K562 (cell line): ENCODE data around the gene BRSK1. TPM values are rescaled to one million over a fixed set of nuclear protein-coding genes. Genes with fewer than 3 reads are reported as not detected.

ENCODE experiments used
- EP400 ChIP-seq: fragments of 450-650 bp; IDR thresholded peaks from 2 replicates; pipeline ENCODE4 v1.6.1; 2017; ENCODE audit warnings: antibody characterized with exemption, mild to moderate bottlenecking, moderate library complexity
- EZH2 ChIP-seq: IDR thresholded peaks from 2 replicates; pipeline ENCODE4 v1.6.1; 2012; ENCODE audit warnings: low read depth, mild to moderate bottlenecking, inconsistent platforms, low read length, borderline replicate concordance
- FOXP1 ChIP-seq: sonication (generic); formaldehyde crosslinking; IDR thresholded peaks from 2 replicates; pipeline ENCODE4 v1.8.0; 2022; ENCODE audit warnings: mild to moderate bottlenecking, missing genetic modification reagents
- HBP1 ChIP-seq: fragments of 450-650 bp; formaldehyde crosslinking; IDR thresholded peaks from 2 replicates; pipeline ENCODE4 v1.4.0; 2022; ENCODE audit warnings: missing genetic modification characterization
- HNRNPUL1 ChIP-seq: fragments of 200-400 bp; formaldehyde crosslinking; IDR thresholded peaks from 2 replicates; pipeline ENCODE4 v1.6.1; 2017; ENCODE audit warnings: low read length
- KLF1 ChIP-seq: fragments of 450-650 bp; IDR thresholded peaks from 2 replicates; pipeline ENCODE4 v1.6.1; 2016; ENCODE audit warnings: missing genetic modification characterization, missing compliant biosample characterization
- MAZ ChIP-seq, 2 experiments: fragments of 450-650 bp in 1 of 2; sonication (generic) in 1 of 2; formaldehyde crosslinking; IDR thresholded peaks in 1 of 2; conservative IDR thresholded peaks in 1 of 2; 2 replicates each; pipeline versions ENCODE4 v1.4.0 to v1.5.0; 2020; ENCODE audit warnings: mild to moderate bottlenecking in 1 of 2, missing genetic modification reagents in 1 of 2
- NCOR1 ChIP-seq: fragments of 450-650 bp; IDR thresholded peaks from 2 replicates; pipeline ENCODE4 v1.6.1; 2016; ENCODE audit warnings: mild to moderate bottlenecking, moderate library complexity
- NFE2L1 ChIP-seq: fragments of 450-650 bp; IDR thresholded peaks from 2 replicates; pipeline ENCODE4 v1.6.1; 2016; ENCODE audit warnings: missing genetic modification characterization, low read depth, mild to moderate bottlenecking, missing compliant biosample characterization, moderate library complexity, borderline replicate concordance
- NFRKB ChIP-seq: fragments of 450-650 bp; IDR thresholded peaks from 2 replicates; pipeline ENCODE4 v1.6.1; 2016; ENCODE audit warnings: low read depth
- PHF20 ChIP-seq: fragments of 450-650 bp; IDR thresholded peaks from 2 replicates; pipeline ENCODE4 v1.6.1; 2018; ENCODE audit not compliant: partially characterized antibody
- RBM25 ChIP-seq: fragments of 200-400 bp; formaldehyde crosslinking; IDR thresholded peaks from 2 replicates; pipeline ENCODE4 v1.6.1; 2018; ENCODE audit warnings: low read length, low read depth, moderate library complexity; ENCODE audit not compliant: severe bottlenecking
- SAP30 ChIP-seq: fragments of 200-600 bp; sonication (generic); IDR thresholded peaks from 2 replicates; pipeline ENCODE4 v1.6.1; 2012; ENCODE audit warnings: borderline replicate concordance, low read depth, mild to moderate bottlenecking, moderate library complexity, low read length, control low read depth, inconsistent platforms; ENCODE audit not compliant: insufficient read depth, poor library complexity, severe bottlenecking
- SMAD4 ChIP-seq: fragments of 250-450 bp; sonication (Bioruptor Pico); conservative IDR thresholded peaks from 2 replicates; pipeline ENCODE4 v1.8.0; 2021; ENCODE audit warnings: inconsistent platforms, mild to moderate bottlenecking, moderate library complexity
- SMARCC2 ChIP-seq: fragments of 450-650 bp; IDR thresholded peaks from 2 replicates; pipeline ENCODE4 v1.6.1; 2017; ENCODE audit warnings: antibody characterized with exemption, moderate library complexity, mild to moderate bottlenecking, low read depth
- TCF3 ChIP-seq: sonication (generic); formaldehyde crosslinking; IDR thresholded peaks from 2 replicates; pipeline ENCODE4 v1.4.0; 2020; ENCODE audit warnings: mild to moderate bottlenecking, missing genetic modification reagents
- TEAD2 ChIP-seq: fragments of 450-650 bp; IDR thresholded peaks from 2 replicates; pipeline ENCODE4 v1.6.1; 2016; ENCODE audit warnings: missing genetic modification characterization, control low read depth, missing compliant biosample characterization
- ZEB2 ChIP-seq: fragments of 450-650 bp; IDR thresholded peaks from 2 replicates; pipeline ENCODE4 v1.6.1; 2016
- ZNF143 ChIP-seq: sonication (generic); formaldehyde crosslinking; IDR thresholded peaks from 2 replicates; pipeline ENCODE4 v1.9.0; 2022; ENCODE audit warnings: mild to moderate bottlenecking, missing genetic modification reagents
- ZNF197 ChIP-seq: fragments of 200-800 bp; sonication (Bioruptor generic); IDR thresholded peaks from 2 replicates; pipeline ENCODE4 v1.6.1; 2016; ENCODE audit warnings: low read depth, missing genetic modification characterization, missing compliant biosample characterization
- ZNF41 ChIP-seq: fragments of 250-450 bp; sonication (Bioruptor Pico); conservative IDR thresholded peaks from 2 replicates; pipeline ENCODE4 v1.4.0; 2020; ENCODE audit warnings: mild to moderate bottlenecking
- ZNF583 ChIP-seq: fragments of 250-450 bp; sonication (Bioruptor Pico); IDR thresholded peaks from 2 replicates; pipeline ENCODE4 v1.4.0; 2020
- ZNF589 ChIP-seq: fragments of 200-800 bp; sonication (Bioruptor generic); IDR thresholded peaks from 2 replicates; pipeline ENCODE4 v1.6.1; 2016; ENCODE audit warnings: low read depth, missing genetic modification characterization, missing compliant biosample characterization
- polyA plus RNA-seq, 8 experiments: library from polyadenylated mRNA; depleted of rRNA in 4 of 8; stranded (reverse) in 5 of 8; unstranded in 3 of 8; fragments of >200 nt; fragmentation: Nextera tagmentation in 2 of 8; fragmentation: Illumina TruSeq in 1 of 8; extraction: Ambion mirVana in 2 of 8; extraction: Trizol in 1 of 8; gene quantifications; 2 replicates each; pipeline versions ENCODE4 v1.2.1 to v1.2.3, GENCODE V29; 2011 to 2014; ENCODE audit warnings: inconsistent platforms in 1 of 8, missing spikeins in 1 of 8
- total RNA-seq, 7 experiments: library from RNA; depleted of rRNA in 6 of 7; stranded (reverse); fragments of >200 nt in 6 of 7; fragmentation: Illumina TruSeq in 2 of 7; extraction: Trizol in 2 of 7; gene quantifications; 2 replicates each; pipeline versions ENCODE4 v1.2.1 to v1.2.3, GENCODE V29; 2011 to 2021; ENCODE audit warnings: low replicate concordance in 1 of 7
- TF ChIP-seq, protein P1 (sequence below), 2 experiments: fragments of 450-650 bp; conservative IDR thresholded peaks; 2 replicates each; pipeline ENCODE4 v1.6.1; 2017; ENCODE audit warnings: mild to moderate bottlenecking in 2 of 2, moderate library complexity in 2 of 2

The BRSK1 gene
- total and polyA plus RNA-seq, 9 of the 15 experiments (the other 6 are each of a cell fraction or from before 2014, with no cell fraction given) = 1.7 to 9.3 (median 3.8) TPM; not detected in 2

GRCh38 chr19:55270172-55270942 lies 13.4 kb upstream of the BRSK1 start (continued):
- TF ChIP-seq KLF1 (0 out of 2 replicates have a peak, but pooled peaks have one; percentile 29), SAP30 (no peak), NCOR1 (0 out of 2 replicates have a peak, but pooled peaks have one; percentile 22), ZNF589 (peak; percentile 90), MAZ (CRISPR knock-in tag; conservative IDR thresholded peaks at IDR 0.05 in 1 of 2, IDR thresholded peaks at IDR 0.05 in 1 of 2) (peak; percentile 65 to 72), ZNF197 (CRISPR knock-in tag) (peak; percentile 68; the same call in 1 of the 2 replicates), RBM25 (no peak), FOXP1 (CRISPR knock-in tag) (peak; percentile 83; the same call in 1 of the 2 replicates), HNRNPUL1 (no peak), EP400 (peak; percentile 78), SMAD4 (CRISPR knock-in tag) (peak; percentile 92), ZNF143 (CRISPR knock-in tag) (peak; percentile 45; the same call in 1 of the 2 replicates), TCF3 (peak; percentile 62), SMARCC2 (no peak), ZNF41 (CRISPR knock-in tag) (peak; percentile 42; the same call in 1 of the 2 replicates), EZH2 (no peak), ZEB2 (peak; percentile 95), NFE2L1 (tag) (no peak), TEAD2 (tag) (peak; percentile 62; the same call in 1 of the 2 replicates), ZNF583 (peak; percentile 63; the same call in 1 of the 2 replicates), PHF20 (peak; percentile 56), NFRKB (peak; percentile 44; the same call in 1 of the 2 replicates), HBP1 (peak; percentile 91; the same call in 1 of the 2 replicates)
- TF ChIP-seq, protein P1, sequence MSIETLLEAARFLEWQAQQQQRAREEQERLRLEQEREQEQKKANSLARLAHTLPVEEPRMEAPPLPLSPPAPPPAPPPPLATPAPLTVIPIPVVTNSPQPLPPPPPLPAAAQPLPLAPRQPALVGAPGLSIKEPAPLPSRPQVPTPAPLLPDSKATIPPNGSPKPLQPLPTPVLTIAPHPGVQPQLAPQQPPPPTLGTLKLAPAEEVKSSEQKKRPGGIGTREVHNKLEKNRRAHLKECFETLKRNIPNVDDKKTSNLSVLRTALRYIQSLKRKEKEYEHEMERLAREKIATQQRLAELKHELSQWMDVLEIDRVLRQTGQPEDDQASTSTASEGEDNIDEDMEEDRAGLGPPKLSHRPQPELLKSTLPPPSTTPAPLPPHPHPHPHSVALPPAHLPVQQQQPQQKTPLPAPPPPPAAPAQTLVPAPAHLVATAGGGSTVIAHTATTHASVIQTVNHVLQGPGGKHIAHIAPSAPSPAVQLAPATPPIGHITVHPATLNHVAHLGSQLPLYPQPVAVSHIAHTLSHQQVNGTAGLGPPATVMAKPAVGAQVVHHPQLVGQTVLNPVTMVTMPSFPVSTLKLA (conservative IDR thresholded peaks at IDR 0.05) = 0 out of 4 replicates have a peak, but pooled peaks of 1 of the 2 experiments have one; percentile 21
